ENCODE measurements around the gene DYNC2H1. TPM values are rescaled to one million over a fixed set of nuclear protein-coding genes. Genes with fewer than 3 reads are reported as not detected.

The DYNC2H1 gene
- polyA plus RNA-seq, 1 donor (not counting 4 experiments of a cell fraction or from before 2014, with no cell fraction given): 18.5 TPM

DNA sequence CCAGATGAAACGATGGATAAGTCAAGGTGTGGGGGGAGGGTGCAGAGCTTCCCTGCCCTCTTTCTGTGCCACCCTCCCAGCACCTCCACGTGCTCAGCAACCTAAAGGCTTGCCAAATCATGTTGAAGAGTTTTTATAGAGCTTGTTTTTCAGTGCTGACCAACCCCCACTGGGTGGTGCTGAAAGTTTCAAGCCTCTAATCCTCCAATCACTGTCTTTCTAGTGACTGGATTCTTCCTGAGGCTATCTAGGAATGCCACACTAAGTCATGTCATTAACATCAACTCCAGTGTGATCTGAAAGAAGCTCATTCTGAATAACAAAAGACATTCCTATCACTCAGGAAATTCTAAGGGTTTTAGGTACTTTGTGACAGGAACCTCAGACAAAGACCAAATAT is 382.6 kb downstream of the DYNC2H1 start:
- H4K20me1 ChIP-seq (ENCODE audit: control insufficient read depth, extremely low read depth, insufficient read depth, low read length): no peaks in the 10 kb centered on the region
- H3K4me2 ChIP-seq (ENCODE audit: control insufficient read depth, extremely low read depth, insufficient read depth, low read depth, low read length): no peak overlapping the region
- H3K27ac ChIP-seq (ENCODE audit: control insufficient read depth, insufficient read depth, low read length): no peak overlapping the region
- H3K4me1 ChIP-seq (ENCODE audit: control insufficient read depth, extremely low read depth, insufficient read depth, low read length): peaks cover 4% of the 10 kb centered on the region
- no peaks in the 10 kb centered on the region for H3K27me3 ChIP-seq (ENCODE audit: control insufficient read depth, extremely low read depth, insufficient read depth, low read length)
- no peaks in the 10 kb centered on the region for H3K36me3 ChIP-seq (ENCODE audit: control insufficient read depth in 2 of 2, extremely low read depth in 1 of 2, insufficient read depth in 2 of 2, low read length in 2 of 2)
- FAIRE-seq (no peak), DNase-seq (ENCODE audit: low read depth, low spot score) (peak; percentile 9)
- dilution Hi-C loops (cut with MboI; ENCODE audit: extremely low pct_ligation_motif_present, low sequenced_read_pairs): no loop called here
- no peaks in the 10 kb centered on the region for H3K79me2 ChIP-seq (ENCODE audit: control insufficient read depth, insufficient read depth, low read length)
- H3K9ac ChIP-seq (ENCODE audit: control insufficient read depth, extremely low read depth, insufficient read depth, low read length): no peak overlapping the region
- H2AFZ ChIP-seq (ENCODE audit: control insufficient read depth, low read length): no peak overlapping the region
- no peak for TF ChIP-seq EZH2 (IDR thresholded peaks at IDR 0.05; ENCODE audit: low read length)
- TF ChIP-seq, protein P1, sequence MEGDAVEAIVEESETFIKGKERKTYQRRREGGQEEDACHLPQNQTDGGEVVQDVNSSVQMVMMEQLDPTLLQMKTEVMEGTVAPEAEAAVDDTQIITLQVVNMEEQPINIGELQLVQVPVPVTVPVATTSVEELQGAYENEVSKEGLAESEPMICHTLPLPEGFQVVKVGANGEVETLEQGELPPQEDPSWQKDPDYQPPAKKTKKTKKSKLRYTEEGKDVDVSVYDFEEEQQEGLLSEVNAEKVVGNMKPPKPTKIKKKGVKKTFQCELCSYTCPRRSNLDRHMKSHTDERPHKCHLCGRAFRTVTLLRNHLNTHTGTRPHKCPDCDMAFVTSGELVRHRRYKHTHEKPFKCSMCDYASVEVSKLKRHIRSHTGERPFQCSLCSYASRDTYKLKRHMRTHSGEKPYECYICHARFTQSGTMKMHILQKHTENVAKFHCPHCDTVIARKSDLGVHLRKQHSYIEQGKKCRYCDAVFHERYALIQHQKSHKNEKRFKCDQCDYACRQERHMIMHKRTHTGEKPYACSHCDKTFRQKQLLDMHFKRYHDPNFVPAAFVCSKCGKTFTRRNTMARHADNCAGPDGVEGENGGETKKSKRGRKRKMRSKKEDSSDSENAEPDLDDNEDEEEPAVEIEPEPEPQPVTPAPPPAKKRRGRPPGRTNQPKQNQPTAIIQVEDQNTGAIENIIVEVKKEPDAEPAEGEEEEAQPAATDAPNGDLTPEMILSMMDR (optimal IDR thresholded peaks at IDR 0.05 in 1 of 3, IDR thresholded peaks at IDR 0.05 in 1 of 3, conservative IDR thresholded peaks at IDR 0.05 in 1 of 3; ENCODE audit: extremely low read depth in 1 of 3, insufficient read depth in 2 of 3, low read length in 3 of 3): no peak
- peaks cover 3% of the 10 kb centered on the region for H3K9me3 ChIP-seq (ENCODE audit: control insufficient read depth, low read depth, low read length)
- no peaks in the 10 kb centered on the region for H3K9me1 ChIP-seq (ENCODE audit: control insufficient read depth, extremely low read depth, insufficient read depth, low read length)
- no peak overlapping the region for H3K4me3 ChIP-seq (ENCODE audit: control insufficient read depth in 2 of 3, extremely low read depth in 1 of 3, insufficient read depth in 2 of 3, low read depth in 1 of 3, low read length in 3 of 3)

DNA sequence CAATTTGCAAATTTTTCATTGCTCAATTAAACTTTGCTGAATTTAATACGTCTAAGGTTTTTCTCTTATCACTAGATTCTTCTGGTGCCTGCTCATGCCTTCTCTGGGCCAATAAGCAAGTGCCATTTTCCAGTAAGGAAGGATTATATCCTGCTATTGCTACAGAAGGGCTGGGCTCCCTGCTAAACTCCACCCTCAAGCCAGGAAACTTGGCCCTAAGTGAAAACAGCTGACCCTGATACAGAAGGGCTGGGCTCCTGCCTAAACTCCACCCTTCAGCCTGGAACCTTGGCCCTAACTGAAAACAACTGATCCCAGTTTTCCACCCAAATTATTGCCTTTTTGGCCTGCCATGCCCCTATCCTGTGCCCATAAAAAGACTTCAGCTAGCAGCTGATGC is 385.3 kb downstream of the DYNC2H1 start:
- Histone ChIP-seq H3K79me2 (ENCODE audit: control insufficient read depth, insufficient read depth, low read length) (no peaks in the 10 kb centered on the region), H4K20me1 (ENCODE audit: control insufficient read depth, extremely low read depth, insufficient read depth, low read length) (no peaks in the 10 kb centered on the region), H3K9me1 (ENCODE audit: control insufficient read depth, extremely low read depth, insufficient read depth, low read length) (no peaks in the 10 kb centered on the region), H3K4me3 (ENCODE audit: control insufficient read depth in 2 of 3, extremely low read depth in 1 of 3, insufficient read depth in 2 of 3, low read depth in 1 of 3, low read length in 3 of 3) (no peak overlapping the region), H3K4me1 (ENCODE audit: control insufficient read depth, extremely low read depth, insufficient read depth, low read length) (no peaks in the 10 kb centered on the region), H3K36me3 (ENCODE audit: control insufficient read depth in 2 of 2, extremely low read depth in 1 of 2, insufficient read depth in 2 of 2, low read length in 2 of 2) (no peaks in the 10 kb centered on the region), H3K4me2 (ENCODE audit: control insufficient read depth, extremely low read depth, insufficient read depth, low read depth, low read length) (no peak overlapping the region), H3K9me3 (ENCODE audit: control insufficient read depth, low read depth, low read length) (peaks cover 3% of the 10 kb centered on the region), H3K27ac (ENCODE audit: control insufficient read depth, insufficient read depth, low read length) (no peak overlapping the region), H3K27me3 (ENCODE audit: control insufficient read depth, extremely low read depth, insufficient read depth, low read length) (no peaks in the 10 kb centered on the region), H2AFZ (ENCODE audit: control insufficient read depth, low read length) (no peak overlapping the region), H3K9ac (ENCODE audit: control insufficient read depth, extremely low read depth, insufficient read depth, low read length) (no peak overlapping the region)
- dilution Hi-C loops (cut with MboI; ENCODE audit: extremely low pct_ligation_motif_present, low sequenced_read_pairs): no loop called here
- FAIRE-seq (no peak), DNase-seq (ENCODE audit: low read depth, low spot score) (no peak)
- TF ChIP-seq, protein P1 (optimal IDR thresholded peaks at IDR 0.05 in 1 of 3, IDR thresholded peaks at IDR 0.05 in 1 of 3, conservative IDR thresholded peaks at IDR 0.05 in 1 of 3; ENCODE audit: extremely low read depth in 1 of 3, insufficient read depth in 2 of 3, low read length in 3 of 3): no peak
- TF ChIP-seq EZH2 (IDR thresholded peaks at IDR 0.05; ENCODE audit: low read length): no peak
